Activated CD8-positive, alpha-beta T cell treated with anti-CD3 and anti-CD28 coated beads for 36 hours (primary cell): ENCODE results near the gene SOS1. TPM values are rescaled to one million over a fixed set of nuclear protein-coding genes. Genes with fewer than 3 reads are reported as not detected.

Experiments
- ATAC-seq: fragments of 200-7000 bp; cut with Tn5 transposase; one replicate; pipeline ENCODE4 v1.10.0; 2021; ENCODE audit warnings: mild to moderate bottlenecking, moderate library complexity
- CTCF ChIA-PET: fragments of 350-600 bp; sonication (Branson Sonifier 250); formaldehyde crosslinking; loops from one replicate; lab custom pipeline; 2021; ENCODE audit warnings: antibody characterized with exemption; lab: Charles Lee
- POLR2A ChIA-PET: fragments of 350-600 bp; sonication (Branson Sonifier 250); formaldehyde crosslinking; loops from one replicate; lab custom pipeline; 2021; ENCODE audit warnings: antibody characterized with exemption; lab: Charles Lee
- DNase-seq: peaks from one replicate; pipeline ENCODE4 v3.0.0-alpha.2; 2020
- H3K27ac Mint-ChIP-seq: one replicate; pipeline ENCODE4 v1.8.0; 2021; ENCODE audit warnings: mild to moderate bottlenecking, mixed read lengths
- H3K27me3 Mint-ChIP-seq: one replicate; pipeline ENCODE4 v1.8.0; 2021; ENCODE audit warnings: mixed read lengths
- H3K36me3 Mint-ChIP-seq: one replicate; pipeline ENCODE4 v1.8.0; 2021; ENCODE audit warnings: low read depth, mixed read lengths
- H3K4me1 Mint-ChIP-seq: one replicate; pipeline ENCODE4 v1.8.0; 2021; ENCODE audit warnings: low read depth, mixed read lengths
- H3K4me3 Mint-ChIP-seq: one replicate; pipeline ENCODE4 v1.8.0; 2021; ENCODE audit warnings: mild to moderate bottlenecking, moderate library complexity, mixed read lengths
- H3K9me3 Mint-ChIP-seq: one replicate; pipeline ENCODE4 v1.8.0; 2021; ENCODE audit warnings: mixed read lengths
- intact Hi-C: fragments of 100-400 bp; cut with micrococcal nuclease; formaldehyde crosslinking; loops from one replicate; pipeline ENCODE4 v1.10.0; 2022
- total RNA-seq, 2 experiments: library from RNA; stranded (reverse); gene quantifications; one replicate each; pipeline ENCODE4 v1.2.3, GENCODE V29; 2021
- TF ChIP-seq, protein P1 (sequence below): fragments of 200-600 bp; IDR thresholded peaks from one replicate; pipeline ENCODE4 v1.8.0; 2022; ENCODE audit warnings: antibody characterized with exemption, mild to moderate bottlenecking

The SOS1 gene
- total RNA-seq, 2 experiments from 2014 or later: 43.6 to 56.8 TPM

DNA sequence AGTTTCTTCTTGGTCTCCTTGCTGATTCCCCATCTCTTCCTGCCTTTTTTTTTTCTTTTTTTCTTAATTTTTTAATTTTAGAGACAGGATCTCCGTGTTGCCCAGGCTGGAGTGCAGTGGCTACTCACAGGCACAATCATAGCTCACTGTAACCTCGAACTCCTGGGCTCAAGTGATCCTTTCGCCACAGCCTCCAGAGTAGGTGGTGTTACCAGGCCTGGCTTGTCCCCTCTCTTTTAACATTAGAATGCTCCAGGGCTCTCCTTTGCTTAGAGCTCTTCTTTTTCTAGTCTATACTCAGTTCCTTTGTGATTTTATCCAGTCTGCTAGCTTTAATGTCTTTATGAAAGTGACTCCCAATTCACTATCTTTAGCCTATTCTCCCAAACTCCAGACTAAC is 141.9 kb downstream of the SOS1 start:
- CTCF ChIA-PET: interaction anchor here (1.7 kb wide), 1 partner anchor 31 kb away, joined by 3 read pairs; no protein-coding TSS in a partner anchor

DNA sequence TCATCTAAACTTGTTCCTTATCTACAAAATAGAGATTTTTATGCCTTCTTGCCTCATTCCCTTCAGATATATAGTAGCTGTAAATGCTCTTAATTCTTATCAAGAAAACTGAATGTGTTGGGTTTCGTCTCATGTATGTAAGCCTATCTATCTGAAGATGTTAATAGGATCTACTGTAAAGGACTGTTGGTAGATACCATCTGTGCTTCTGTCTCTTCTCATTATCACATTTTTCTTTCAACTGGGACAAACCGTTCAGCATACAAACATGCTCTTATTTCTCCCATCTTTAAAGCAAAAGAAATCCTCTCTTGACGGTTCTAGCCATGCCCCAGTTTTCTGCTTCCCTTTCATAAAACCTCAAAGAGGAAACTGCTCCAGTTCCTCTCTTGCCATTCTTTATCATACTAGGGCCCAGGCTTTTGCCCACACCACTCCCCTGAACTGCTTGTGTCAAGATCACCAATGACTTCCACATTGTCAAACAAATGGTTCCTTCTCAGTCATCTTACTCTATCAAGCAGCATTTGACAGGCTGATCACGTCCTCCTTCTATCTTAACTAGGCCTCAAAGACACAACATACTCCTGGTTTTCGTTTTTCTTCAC is 142.5 kb downstream of the SOS1 start:
- Mint-ChIP-seq H3K27me3 (no peaks in the 10 kb centered on the region), H3K36me3 (no peaks in the 10 kb centered on the region), H3K9me3 (no peaks in the 10 kb centered on the region), H3K4me1 (no peaks in the 10 kb centered on the region), H3K27ac (peak overlapping the region; percentile 17), H3K4me3 (no peak overlapping the region)
- intact Hi-C loops: no loop called here
- TF ChIP-seq, protein P1, sequence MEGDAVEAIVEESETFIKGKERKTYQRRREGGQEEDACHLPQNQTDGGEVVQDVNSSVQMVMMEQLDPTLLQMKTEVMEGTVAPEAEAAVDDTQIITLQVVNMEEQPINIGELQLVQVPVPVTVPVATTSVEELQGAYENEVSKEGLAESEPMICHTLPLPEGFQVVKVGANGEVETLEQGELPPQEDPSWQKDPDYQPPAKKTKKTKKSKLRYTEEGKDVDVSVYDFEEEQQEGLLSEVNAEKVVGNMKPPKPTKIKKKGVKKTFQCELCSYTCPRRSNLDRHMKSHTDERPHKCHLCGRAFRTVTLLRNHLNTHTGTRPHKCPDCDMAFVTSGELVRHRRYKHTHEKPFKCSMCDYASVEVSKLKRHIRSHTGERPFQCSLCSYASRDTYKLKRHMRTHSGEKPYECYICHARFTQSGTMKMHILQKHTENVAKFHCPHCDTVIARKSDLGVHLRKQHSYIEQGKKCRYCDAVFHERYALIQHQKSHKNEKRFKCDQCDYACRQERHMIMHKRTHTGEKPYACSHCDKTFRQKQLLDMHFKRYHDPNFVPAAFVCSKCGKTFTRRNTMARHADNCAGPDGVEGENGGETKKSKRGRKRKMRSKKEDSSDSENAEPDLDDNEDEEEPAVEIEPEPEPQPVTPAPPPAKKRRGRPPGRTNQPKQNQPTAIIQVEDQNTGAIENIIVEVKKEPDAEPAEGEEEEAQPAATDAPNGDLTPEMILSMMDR: no peak
- ChIA-PET CTCF (interaction anchor here (1.7 kb wide), 1 partner anchor 30 kb away, joined by 3 read pairs; no protein-coding TSS in a partner anchor), POLR2A (no interaction called here)
- ATAC-seq: no peak
- DNase-seq: no peak

More for the DNA sequence above, 141.9 kb downstream of the SOS1 start:
- TF ChIP-seq, protein P1: no peak
- no peaks in the 10 kb centered on the region for H3K27me3 Mint-ChIP-seq
- H3K27ac Mint-ChIP-seq: no peak overlapping the region
- no peak overlapping the region for H3K4me3 Mint-ChIP-seq
- no peaks in the 10 kb centered on the region for H3K4me1 Mint-ChIP-seq
- H3K36me3 Mint-ChIP-seq: no peaks in the 10 kb centered on the region
- intact Hi-C loops: no loop called here
- DNase-seq (no peak), ATAC-seq (no peak)
- POLR2A ChIA-PET: no interaction called here
- H3K9me3 Mint-ChIP-seq: no peaks in the 10 kb centered on the region

DNA sequence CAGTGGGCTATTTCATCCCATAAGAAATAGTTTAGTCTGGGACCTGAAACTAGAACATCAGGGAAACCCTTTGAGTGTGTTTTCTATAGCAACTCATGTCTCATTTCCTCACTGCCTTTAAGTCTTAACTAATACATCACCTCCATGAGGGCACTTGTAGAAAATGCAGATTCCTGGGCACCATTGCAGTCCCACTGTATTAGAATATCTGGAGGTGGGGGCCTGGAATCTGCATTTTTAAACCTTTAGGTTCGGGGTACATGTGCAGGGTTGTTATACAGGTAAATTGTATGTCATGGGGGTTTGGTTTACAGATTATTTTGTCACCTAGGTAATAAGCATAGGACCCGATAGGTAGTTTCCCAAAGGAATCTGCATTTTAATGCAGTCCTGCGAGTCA is 143.8 kb downstream of the SOS1 start:
- POLR2A ChIA-PET: no interaction called here
- ATAC-seq: no peak

DNA sequence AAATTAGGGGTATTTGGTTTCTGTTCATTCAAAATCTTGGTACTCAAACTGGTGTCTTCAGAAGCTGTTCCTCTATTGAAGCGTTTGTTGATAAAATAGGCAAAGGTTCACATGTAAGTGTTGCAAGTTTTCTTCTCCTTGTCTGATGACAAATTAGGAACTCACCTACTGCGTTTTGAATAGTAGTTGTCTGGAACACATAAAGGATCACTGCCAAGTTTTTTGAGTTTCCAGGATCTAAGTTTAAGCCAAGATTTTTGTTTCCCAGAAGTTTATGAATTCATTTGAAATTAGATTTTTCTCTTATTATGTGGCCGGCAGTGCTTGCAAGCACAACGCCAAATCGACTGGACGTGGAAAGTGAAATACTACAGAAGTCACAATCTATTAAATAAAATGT is 145.8 kb downstream of the SOS1 start:
- Mint-ChIP-seq H3K9me3 (no peaks in the 10 kb centered on the region), H3K36me3 (no peaks in the 10 kb centered on the region), H3K4me1 (no peaks in the 10 kb centered on the region), H3K4me3 (no peak overlapping the region), H3K27ac (no peak overlapping the region), H3K27me3 (no peaks in the 10 kb centered on the region)
- ATAC-seq (no peak), DNase-seq (no peak)
- CTCF ChIA-PET: no interaction called here
- intact Hi-C loops: no loop called here
- TF ChIP-seq, protein P1: no peak
- POLR2A ChIA-PET: no interaction called here

More for the DNA sequence above, 143.8 kb downstream of the SOS1 start:
- intact Hi-C loops: no loop called here
- CTCF ChIA-PET: no interaction called here
- no peak overlapping the region for H3K27ac Mint-ChIP-seq
- no peaks in the 10 kb centered on the region for H3K36me3 Mint-ChIP-seq
- H3K4me1 Mint-ChIP-seq: no peaks in the 10 kb centered on the region
- no peak for DNase-seq
- TF ChIP-seq, protein P1: no peak
- no peaks in the 10 kb centered on the region for H3K9me3 Mint-ChIP-seq
- no peak overlapping the region for H3K4me3 Mint-ChIP-seq
- no peaks in the 10 kb centered on the region for H3K27me3 Mint-ChIP-seq

- DNase-seq (no peak), ATAC-seq (no peak)
- Mint-ChIP-seq H3K27me3 (no peaks in the 10 kb centered on the region), H3K4me1 (no peaks in the 10 kb centered on the region), H3K36me3 (no peaks in the 10 kb centered on the region), H3K4me3 (no peak overlapping the region), H3K27ac (no peak overlapping the region), H3K9me3 (no peaks in the 10 kb centered on the region)
- ChIA-PET POLR2A (no interaction called here), CTCF (interaction anchor here (1.4 to 1.5 kb wide), 2 partner anchors 26 to 256 kb away, joined by 3 to 6 read pairs; no protein-coding TSS in a partner anchor)
- intact Hi-C loops: no loop called here
- TF ChIP-seq, protein P1: no peak
These were observed 147.6 kb downstream of the SOS1 start for GRCh38 chr2:38973266-38973665.
